K562 (cell line): ENCODE measurements around the gene SERTAD3. TPM values are rescaled to one million over a fixed set of nuclear protein-coding genes. Genes with fewer than 3 reads are reported as not detected.

Experiments used
- KAT2B ChIP-seq: IDR thresholded peaks from one replicate; pipeline ENCODE4 v1.6.1; 2012; ENCODE audit warnings: low read depth, mild to moderate bottlenecking, control low read depth, inconsistent platforms, low read length, moderate library complexity
- KLF16 ChIP-seq: IDR thresholded peaks from 2 replicates; pipeline ENCODE4 v1.6.1; 2016; ENCODE audit warnings: antibody characterized with exemption
- MTA3 ChIP-seq: fragments of 450-650 bp; formaldehyde crosslinking; IDR thresholded peaks from 2 replicates; pipeline ENCODE4 v1.6.1; 2017; ENCODE audit warnings: mild to moderate bottlenecking, borderline replicate concordance
- NEUROD1 ChIP-seq: fragments of 150-350 bp; IDR thresholded peaks from 2 replicates; pipeline ENCODE4 v1.6.1; 2014; ENCODE audit warnings: borderline replicate concordance, low read length, low read depth; ENCODE audit not compliant: partially characterized antibody
- POLR2G ChIP-seq: fragments of 200-400 bp; formaldehyde crosslinking; IDR thresholded peaks from 2 replicates; pipeline ENCODE4 v1.6.1; 2017; ENCODE audit warnings: low read depth, mild to moderate bottlenecking, antibody characterized with exemption, low read length, moderate library complexity
- RBM22 ChIP-seq: fragments of 200-400 bp; formaldehyde crosslinking; IDR thresholded peaks from 2 replicates; pipeline ENCODE4 v1.6.1; 2018; ENCODE audit warnings: low read length, low read depth; ENCODE audit not compliant: poor library complexity, severe bottlenecking
- SNRNP70 ChIP-seq: fragments of 200-400 bp; formaldehyde crosslinking; optimal IDR thresholded peaks from 2 replicates; pipeline ENCODE3; 2017; ENCODE audit warnings: low read depth, low read length
- SRSF1 ChIP-seq: fragments of 200-400 bp; formaldehyde crosslinking; IDR thresholded peaks from 2 replicates; pipeline ENCODE4 v1.6.1; 2017; ENCODE audit warnings: mild to moderate bottlenecking, low read depth, low read length, moderate library complexity
- ZNF408 ChIP-seq: fragments of 250-450 bp; sonication (Bioruptor Pico); IDR thresholded peaks from 2 replicates; pipeline ENCODE4 v1.4.0; 2020; ENCODE audit warnings: low read depth, mild to moderate bottlenecking, moderate library complexity
- ZNF445 ChIP-seq: fragments of 250-450 bp; sonication (Bioruptor Pico); IDR thresholded peaks from 2 replicates; pipeline ENCODE4 v1.4.0; 2020; ENCODE audit warnings: low read depth, mild to moderate bottlenecking, moderate library complexity
- ZNF551 ChIP-seq: fragments of 250-450 bp; sonication (Bioruptor Pico); IDR thresholded peaks from 2 replicates; pipeline ENCODE4 v1.5.0; 2021; ENCODE audit warnings: mild to moderate bottlenecking, moderate library complexity
- ZNF584 ChIP-seq: fragments of 200-800 bp; sonication (Bioruptor generic); IDR thresholded peaks from 2 replicates; pipeline ENCODE4 v1.6.1; 2016; ENCODE audit warnings: low read depth, mild to moderate bottlenecking, missing genetic modification characterization, missing compliant biosample characterization
- polyA plus RNA-seq, 8 experiments: library from polyadenylated mRNA; depleted of rRNA in 4 of 8; stranded (reverse) in 5 of 8; unstranded in 3 of 8; fragments of >200 nt; fragmentation: Nextera tagmentation in 2 of 8; fragmentation: Illumina TruSeq in 1 of 8; extraction: Ambion mirVana in 2 of 8; extraction: Trizol in 1 of 8; gene quantifications; 2 replicates each; pipeline versions ENCODE4 v1.2.1 to v1.2.3, GENCODE V29; 2011 to 2014; ENCODE audit warnings: inconsistent platforms in 1 of 8, missing spikeins in 1 of 8
- total RNA-seq, 7 experiments: library from RNA; depleted of rRNA in 6 of 7; stranded (reverse); fragments of >200 nt in 6 of 7; fragmentation: Illumina TruSeq in 2 of 7; extraction: Trizol in 2 of 7; gene quantifications; 2 replicates each; pipeline versions ENCODE4 v1.2.1 to v1.2.3, GENCODE V29; 2011 to 2021; ENCODE audit warnings: low replicate concordance in 1 of 7
- TF ChIP-seq, protein P1 (sequence below): fragments of 250-450 bp; sonication (Bioruptor Pico); IDR thresholded peaks from 2 replicates; pipeline ENCODE4 v1.5.0; 2020; ENCODE audit warnings: mild to moderate bottlenecking, borderline replicate concordance
- TF ChIP-seq, protein P2 (sequence below): fragments of 250-450 bp; sonication (Bioruptor Pico); IDR thresholded peaks from 2 replicates; pipeline ENCODE4 v1.5.0; 2022; ENCODE audit warnings: mild to moderate bottlenecking
- TF ChIP-seq, protein P3 (sequence below): fragments of 250-450 bp; sonication (Bioruptor Pico); IDR thresholded peaks from 2 replicates; pipeline ENCODE4 v1.5.0; 2021; ENCODE audit warnings: mild to moderate bottlenecking, borderline replicate concordance
- TF ChIP-seq, protein P4 (sequence below): fragments of 200-400 bp; formaldehyde crosslinking; IDR thresholded peaks from 2 replicates; pipeline ENCODE4 v1.6.1; 2017; ENCODE audit warnings: mild to moderate bottlenecking, low read depth, low read length, moderate library complexity
- TF ChIP-seq, protein P5 (sequence below): sonication (generic); formaldehyde crosslinking; IDR thresholded peaks from 2 replicates; pipeline ENCODE4 v1.8.1; 2023; ENCODE audit warnings: mild to moderate bottlenecking, missing genetic modification reagents

SERTAD3 gene
- total and polyA plus RNA-seq, 9 of the 15 experiments (the other 6 are each of a cell fraction or from before 2014, with no cell fraction given): 5.4 to 28.9 (median 17.5) TPM

DNA sequence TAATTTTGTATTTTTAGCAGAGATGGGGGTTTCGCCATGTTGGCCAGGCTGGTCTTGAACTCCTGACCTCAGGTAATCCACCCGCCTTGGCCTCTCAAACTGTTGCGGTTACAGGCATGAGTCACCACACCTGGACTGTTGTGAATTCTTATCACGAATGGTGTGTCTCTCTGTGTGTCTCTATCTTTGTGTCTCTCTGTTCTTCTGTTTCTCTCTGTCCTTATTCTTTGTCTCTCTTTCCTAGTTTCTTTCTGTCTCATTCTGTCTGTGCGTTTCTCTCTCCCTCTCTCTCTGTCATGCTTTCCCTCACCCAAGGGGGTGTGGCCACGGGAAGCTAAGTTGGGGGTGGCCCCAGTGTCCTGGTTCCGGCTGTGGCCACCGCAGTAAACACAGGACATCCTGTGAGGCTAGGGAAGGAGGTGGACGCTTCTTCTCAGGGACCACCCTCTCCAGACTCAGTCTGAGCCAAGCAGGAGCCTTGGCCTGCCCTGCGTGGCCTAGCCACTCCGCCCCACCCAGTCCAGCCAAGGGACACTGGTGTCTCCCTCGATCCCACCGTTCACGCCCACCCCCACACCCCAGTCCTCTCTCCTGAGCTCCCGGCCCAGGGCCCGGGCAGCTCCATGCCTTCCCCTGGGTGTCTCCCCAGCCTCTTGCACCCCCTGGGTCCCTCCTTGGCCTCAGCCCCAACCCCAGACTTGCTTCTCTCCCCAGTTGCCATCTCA is 27.1 kb downstream of the SERTAD3 start (continued):
- TF ChIP-seq KLF16: peak; percentile 25; the same call in 1 of the 2 replicates
- no peak for TF ChIP-seq SNRNP70
- peak; percentile 60 for TF ChIP-seq MTA3
- no peak for TF ChIP-seq ZNF408 (CRISPR knock-in tag)
- TF ChIP-seq RBM22: no peak
- TF ChIP-seq, protein P1, sequence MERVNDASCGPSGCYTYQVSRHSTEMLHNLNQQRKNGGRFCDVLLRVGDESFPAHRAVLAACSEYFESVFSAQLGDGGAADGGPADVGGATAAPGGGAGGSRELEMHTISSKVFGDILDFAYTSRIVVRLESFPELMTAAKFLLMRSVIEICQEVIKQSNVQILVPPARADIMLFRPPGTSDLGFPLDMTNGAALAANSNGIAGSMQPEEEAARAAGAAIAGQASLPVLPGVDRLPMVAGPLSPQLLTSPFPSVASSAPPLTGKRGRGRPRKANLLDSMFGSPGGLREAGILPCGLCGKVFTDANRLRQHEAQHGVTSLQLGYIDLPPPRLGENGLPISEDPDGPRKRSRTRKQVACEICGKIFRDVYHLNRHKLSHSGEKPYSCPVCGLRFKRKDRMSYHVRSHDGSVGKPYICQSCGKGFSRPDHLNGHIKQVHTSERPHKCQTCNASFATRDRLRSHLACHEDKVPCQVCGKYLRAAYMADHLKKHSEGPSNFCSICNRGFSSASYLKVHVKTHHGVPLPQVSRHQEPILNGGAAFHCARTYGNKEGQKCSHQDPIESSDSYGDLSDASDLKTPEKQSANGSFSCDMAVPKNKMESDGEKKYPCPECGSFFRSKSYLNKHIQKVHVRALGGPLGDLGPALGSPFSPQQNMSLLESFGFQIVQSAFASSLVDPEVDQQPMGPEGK: no peak
- TF ChIP-seq ZNF584 (CRISPR knock-in tag): no peak
- TF ChIP-seq SRSF1: no peak
- TF ChIP-seq ZNF445 (CRISPR knock-in tag): no peak
- TF ChIP-seq, protein P2, sequence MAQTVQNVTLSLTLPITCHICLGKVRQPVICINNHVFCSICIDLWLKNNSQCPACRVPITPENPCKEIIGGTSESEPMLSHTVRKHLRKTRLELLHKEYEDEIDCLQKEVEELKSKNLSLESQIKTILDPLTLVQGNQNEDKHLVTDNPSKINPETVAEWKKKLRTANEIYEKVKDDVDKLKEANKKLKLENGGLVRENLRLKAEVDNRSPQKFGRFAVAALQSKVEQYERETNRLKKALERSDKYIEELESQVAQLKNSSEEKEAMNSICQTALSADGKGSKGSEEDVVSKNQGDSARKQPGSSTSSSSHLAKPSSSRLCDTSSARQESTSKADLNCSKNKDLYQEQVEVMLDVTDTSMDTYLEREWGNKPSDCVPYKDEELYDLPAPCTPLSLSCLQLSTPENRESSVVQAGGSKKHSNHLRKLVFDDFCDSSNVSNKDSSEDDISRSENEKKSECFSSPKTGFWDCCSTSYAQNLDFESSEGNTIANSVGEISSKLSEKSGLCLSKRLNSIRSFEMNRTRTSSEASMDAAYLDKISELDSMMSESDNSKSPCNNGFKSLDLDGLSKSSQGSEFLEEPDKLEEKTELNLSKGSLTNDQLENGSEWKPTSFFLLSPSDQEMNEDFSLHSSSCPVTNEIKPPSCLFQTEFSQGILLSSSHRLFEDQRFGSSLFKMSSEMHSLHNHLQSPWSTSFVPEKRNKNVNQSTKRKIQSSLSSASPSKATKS (CRISPR knock-in tag): no peak
- TF ChIP-seq, protein P3, sequence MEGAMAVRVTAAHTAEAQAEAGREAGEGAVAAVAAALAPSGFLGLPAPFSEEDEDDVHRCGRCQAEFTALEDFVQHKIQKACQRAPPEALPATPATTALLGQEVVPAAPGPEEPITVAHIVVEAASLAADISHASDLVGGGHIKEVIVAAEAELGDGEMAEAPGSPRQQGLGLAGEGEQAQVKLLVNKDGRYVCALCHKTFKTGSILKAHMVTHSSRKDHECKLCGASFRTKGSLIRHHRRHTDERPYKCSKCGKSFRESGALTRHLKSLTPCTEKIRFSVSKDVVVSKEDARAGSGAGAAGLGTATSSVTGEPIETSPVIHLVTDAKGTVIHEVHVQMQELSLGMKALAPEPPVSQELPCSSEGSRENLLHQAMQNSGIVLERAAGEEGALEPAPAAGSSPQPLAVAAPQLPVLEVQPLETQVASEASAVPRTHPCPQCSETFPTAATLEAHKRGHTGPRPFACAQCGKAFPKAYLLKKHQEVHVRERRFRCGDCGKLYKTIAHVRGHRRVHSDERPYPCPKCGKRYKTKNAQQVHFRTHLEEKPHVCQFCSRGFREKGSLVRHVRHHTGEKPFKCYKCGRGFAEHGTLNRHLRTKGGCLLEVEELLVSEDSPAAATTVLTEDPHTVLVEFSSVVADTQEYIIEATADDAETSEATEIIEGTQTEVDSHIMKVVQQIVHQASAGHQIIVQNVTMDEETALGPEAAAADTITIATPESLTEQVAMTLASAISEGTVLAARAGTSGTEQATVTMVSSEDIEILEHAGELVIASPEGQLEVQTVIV (CRISPR knock-in tag): no peak
- TF ChIP-seq KAT2B: no peak
- TF ChIP-seq, protein P4, sequence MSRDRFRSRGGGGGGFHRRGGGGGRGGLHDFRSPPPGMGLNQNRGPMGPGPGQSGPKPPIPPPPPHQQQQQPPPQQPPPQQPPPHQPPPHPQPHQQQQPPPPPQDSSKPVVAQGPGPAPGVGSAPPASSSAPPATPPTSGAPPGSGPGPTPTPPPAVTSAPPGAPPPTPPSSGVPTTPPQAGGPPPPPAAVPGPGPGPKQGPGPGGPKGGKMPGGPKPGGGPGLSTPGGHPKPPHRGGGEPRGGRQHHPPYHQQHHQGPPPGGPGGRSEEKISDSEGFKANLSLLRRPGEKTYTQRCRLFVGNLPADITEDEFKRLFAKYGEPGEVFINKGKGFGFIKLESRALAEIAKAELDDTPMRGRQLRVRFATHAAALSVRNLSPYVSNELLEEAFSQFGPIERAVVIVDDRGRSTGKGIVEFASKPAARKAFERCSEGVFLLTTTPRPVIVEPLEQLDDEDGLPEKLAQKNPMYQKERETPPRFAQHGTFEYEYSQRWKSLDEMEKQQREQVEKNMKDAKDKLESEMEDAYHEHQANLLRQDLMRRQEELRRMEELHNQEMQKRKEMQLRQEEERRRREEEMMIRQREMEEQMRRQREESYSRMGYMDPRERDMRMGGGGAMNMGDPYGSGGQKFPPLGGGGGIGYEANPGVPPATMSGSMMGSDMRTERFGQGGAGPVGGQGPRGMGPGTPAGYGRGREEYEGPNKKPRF: no peak
- TF ChIP-seq, protein P5, sequence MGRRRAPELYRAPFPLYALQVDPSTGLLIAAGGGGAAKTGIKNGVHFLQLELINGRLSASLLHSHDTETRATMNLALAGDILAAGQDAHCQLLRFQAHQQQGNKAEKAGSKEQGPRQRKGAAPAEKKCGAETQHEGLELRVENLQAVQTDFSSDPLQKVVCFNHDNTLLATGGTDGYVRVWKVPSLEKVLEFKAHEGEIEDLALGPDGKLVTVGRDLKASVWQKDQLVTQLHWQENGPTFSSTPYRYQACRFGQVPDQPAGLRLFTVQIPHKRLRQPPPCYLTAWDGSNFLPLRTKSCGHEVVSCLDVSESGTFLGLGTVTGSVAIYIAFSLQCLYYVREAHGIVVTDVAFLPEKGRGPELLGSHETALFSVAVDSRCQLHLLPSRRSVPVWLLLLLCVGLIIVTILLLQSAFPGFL (CRISPR knock-in tag): no peak
- peak; percentile 78 for TF ChIP-seq POLR2G
- TF ChIP-seq ZNF551 (CRISPR knock-in tag): no peak
- no peak for TF ChIP-seq NEUROD1
